Stomach (tissue), 9 donors: ENCODE results near the gene SLC7A14. TPM values are rescaled to one million over a fixed set of nuclear protein-coding genes. Genes with fewer than 3 reads are reported as not detected.

Source experiments
- DNase-seq, 2 donors: peaks; one replicate each; pipeline versions ENCODE4 v3.0.0 to v3.0.0-alpha.2; 2013 to 2019
- H3K27ac ChIP-seq, 5 donors: fragments of 200-600 bp in 4 of 5; sonication (generic) in 4 of 5; one replicate each; pipeline ENCODE4 v1.5.1; 2013 to 2019; ENCODE audit warnings: mild to moderate bottlenecking in 1 of 5, moderate library complexity in 1 of 5
- H3K27me3 ChIP-seq, 3 donors: fragments of 200-600 bp; sonication (generic); one replicate each; pipeline ENCODE4 v1.5.1; 2017 to 2019; ENCODE audit warnings: mixed run types in 1 of 3
- H3K36me3 ChIP-seq, 4 donors: fragments of 200-600 bp; sonication (generic); 1 replicate in 3 of 4; 2 replicates in 1 of 4; pipeline ENCODE4 v1.5.1; 2016 to 2019
- H3K4me1 ChIP-seq, 4 donors: fragments of 200-600 bp; sonication (generic); one replicate each; pipeline ENCODE4 v1.5.1; 2016 to 2019
- H3K4me3 ChIP-seq, 4 donors: fragments of 200-600 bp; sonication (generic) in 3 of 4; one replicate each; pipeline ENCODE4 v1.5.1; 2016 to 2019; ENCODE audit warnings: mild to moderate bottlenecking in 1 of 4
- H3K9me3 ChIP-seq, 4 donors: fragments of 200-600 bp; sonication (generic); one replicate each; pipeline ENCODE4 v1.5.1; 2016 to 2019
- EP300 ChIP-seq: sonication (generic); formaldehyde crosslinking; IDR thresholded peaks from one replicate; pipeline ENCODE4 v1.6.1; 2017; ENCODE audit warnings: antibody characterized with exemption
- POLR2A ChIP-seq, 4 donors: fragments of 450-650 bp; IDR thresholded peaks; one replicate each; pipeline ENCODE4 v1.6.1; 2016; ENCODE audit warnings: antibody characterized with exemption in 4 of 4, control low read depth in 2 of 4, mild to moderate bottlenecking in 1 of 4, moderate library complexity in 1 of 4
- POLR2AphosphoS5 ChIP-seq, 3 donors: sonication (generic); formaldehyde crosslinking; IDR thresholded peaks; one replicate each; pipeline ENCODE4 v1.6.1; 2016; ENCODE audit warnings: antibody characterized with exemption in 3 of 3
- WGBS, 5 donors: extraction: QIAGEN DNeasy Blood & Tissue Kit in 3 of 5; methylation state at CpG; one replicate each; pipeline versions ENCODE4 v1.1.5 to v1.1.7; 2013 to 2018; 5-methylcytosine and 5-hydroxymethylcytosine counted together
- intact Hi-C: fragments of 100-400 bp; cut with DNase I; formaldehyde crosslinking; loops from one replicate; pipeline ENCODE4 v1.15.1; 2023; ENCODE audit warnings: low total_unique reads
- polyA plus RNA-seq, 3 donors: library from polyadenylated mRNA; stranded (reverse); fragments of 200-250 nt; gene quantifications; one replicate each; pipeline ENCODE4 v1.2.3, GENCODE V29; 2013
- total RNA-seq, 5 donors: library from RNA; depleted of rRNA; stranded (reverse); fragments of >200 nt; gene quantifications; one replicate each; pipeline versions ENCODE4 v1.1.0 to v1.2.3, GENCODE V29; 2014 to 2016
- TF ChIP-seq, protein P1 (sequence below), 7 experiments: fragments of 450-650 bp in 4 of 7; fragments of 200-600 bp in 3 of 7; sonication (generic) in 3 of 7; IDR thresholded peaks; one replicate each; pipeline ENCODE4 v1.5.1; 2016 to 2019; ENCODE audit warnings: antibody characterized with exemption in 7 of 7, control low read depth in 2 of 7, mild to moderate bottlenecking in 1 of 7
- donor health status: healthy with polysubstance abuse.
- donor health status: Bipolar disorder and iron deficiency.
- donor health status: healthy.

SLC7A14 gene
- total and polyA plus RNA-seq, 8 donors = 0.10 to 2.4 (median 0.43) TPM; not detected in 5

DNA sequence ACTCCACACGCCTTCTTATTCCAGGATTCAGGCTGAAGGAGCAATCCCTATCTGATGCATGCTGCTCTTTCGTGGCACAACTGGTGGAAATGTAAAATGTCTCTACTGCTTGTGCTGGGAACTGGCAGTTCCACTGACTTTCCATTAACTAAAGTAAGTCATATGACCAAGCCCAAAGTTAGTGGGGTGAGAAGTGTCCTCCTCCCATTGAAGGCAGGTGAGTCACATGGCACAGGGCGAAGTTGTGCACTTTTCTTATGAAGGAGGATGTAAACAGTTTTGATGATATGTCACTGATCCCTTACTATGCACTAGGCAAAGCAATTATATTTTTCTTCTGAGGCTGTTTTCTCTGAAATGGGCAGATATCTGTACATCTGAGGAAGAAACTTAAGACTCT is 51.6 kb downstream of the SLC7A14 start:
- Histone ChIP-seq H3K27me3 (peaks cover 0 to 13% (median 0%) of the 10 kb centered on the region in 3 donors), H3K4me3 (no peak overlapping the region), H3K4me1 (no peaks in the 10 kb centered on the region), H3K9me3 (no peaks in the 10 kb centered on the region), H3K27ac (no peak overlapping the region), H3K36me3 (no peaks in the 10 kb centered on the region)
- 68 to 93% (median 78%) methylated on average over 3 of the region's 3 CpGs for WGBS, 5 donors
- TF ChIP-seq, protein P1, sequence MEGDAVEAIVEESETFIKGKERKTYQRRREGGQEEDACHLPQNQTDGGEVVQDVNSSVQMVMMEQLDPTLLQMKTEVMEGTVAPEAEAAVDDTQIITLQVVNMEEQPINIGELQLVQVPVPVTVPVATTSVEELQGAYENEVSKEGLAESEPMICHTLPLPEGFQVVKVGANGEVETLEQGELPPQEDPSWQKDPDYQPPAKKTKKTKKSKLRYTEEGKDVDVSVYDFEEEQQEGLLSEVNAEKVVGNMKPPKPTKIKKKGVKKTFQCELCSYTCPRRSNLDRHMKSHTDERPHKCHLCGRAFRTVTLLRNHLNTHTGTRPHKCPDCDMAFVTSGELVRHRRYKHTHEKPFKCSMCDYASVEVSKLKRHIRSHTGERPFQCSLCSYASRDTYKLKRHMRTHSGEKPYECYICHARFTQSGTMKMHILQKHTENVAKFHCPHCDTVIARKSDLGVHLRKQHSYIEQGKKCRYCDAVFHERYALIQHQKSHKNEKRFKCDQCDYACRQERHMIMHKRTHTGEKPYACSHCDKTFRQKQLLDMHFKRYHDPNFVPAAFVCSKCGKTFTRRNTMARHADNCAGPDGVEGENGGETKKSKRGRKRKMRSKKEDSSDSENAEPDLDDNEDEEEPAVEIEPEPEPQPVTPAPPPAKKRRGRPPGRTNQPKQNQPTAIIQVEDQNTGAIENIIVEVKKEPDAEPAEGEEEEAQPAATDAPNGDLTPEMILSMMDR (IDR thresholded peaks at IDR 0.05) = no peak
- no peak for TF ChIP-seq POLR2A (IDR thresholded peaks at IDR 0.05)
- no peak for TF ChIP-seq EP300
- TF ChIP-seq POLR2AphosphoS5 (IDR thresholded peaks at IDR 0.05) = no peak
- no peak for DNase-seq
- intact Hi-C loops = no loop called here

- 65 to 81% (median 71%) methylated on average over 6 of the region's 6 CpGs for WGBS, 5 donors
- no peak overlapping the region for H3K4me3 ChIP-seq
Observed at GRCh38 chr3:170532573-170532972, 53.3 kb downstream of the SLC7A14 start.

DNA sequence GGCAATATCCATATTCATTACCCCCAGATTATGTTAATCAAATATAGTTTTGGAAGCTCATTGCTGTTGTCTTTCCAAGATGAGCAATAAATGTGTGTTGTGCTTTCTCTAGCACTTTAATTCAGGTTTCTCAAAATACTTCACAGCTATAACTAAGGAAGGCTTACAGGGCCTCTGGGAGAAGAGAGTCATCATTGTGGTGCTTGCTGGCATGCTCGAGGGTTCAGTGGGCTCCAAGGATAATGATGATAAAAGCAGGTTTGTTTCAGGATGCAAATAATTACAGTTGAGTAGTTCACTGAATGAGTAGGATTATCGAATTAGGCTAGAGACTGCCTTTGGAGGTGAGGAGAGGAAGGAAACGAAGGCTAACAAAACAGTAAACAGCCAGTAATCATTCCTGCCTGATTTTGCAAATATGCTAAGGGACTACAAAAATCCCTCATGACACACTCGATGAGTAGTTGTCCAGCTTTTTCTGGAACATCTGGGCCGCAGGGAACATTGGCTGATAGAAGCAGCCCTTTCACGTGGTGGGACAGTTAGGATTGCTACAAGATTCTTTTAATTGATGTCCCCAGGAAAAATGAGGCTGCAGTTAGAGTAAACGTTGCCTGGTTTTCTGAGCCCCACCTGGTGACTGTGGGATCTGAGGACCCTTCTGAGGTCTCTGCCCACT is 54.1 kb downstream of the SLC7A14 start:
- TF ChIP-seq POLR2A (IDR thresholded peaks at IDR 0.05) = no peak
- TF ChIP-seq, protein P1 (IDR thresholded peaks at IDR 0.05) = no peak
- TF ChIP-seq EP300 = no peak
- TF ChIP-seq POLR2AphosphoS5 (IDR thresholded peaks at IDR 0.05) = no peak
- 58 to 70% (median 62%) methylated on average over 7 of the region's 7 CpGs for WGBS, 5 donors
- no peaks in the 10 kb centered on the region for H3K36me3 ChIP-seq
- peaks cover 0 to 7% (median 0%) of the 10 kb centered on the region in 3 donors for H3K27me3 ChIP-seq
- no peak overlapping the region for H3K4me3 ChIP-seq
- intact Hi-C loops = no loop called here
- DNase-seq = no peak
- H3K9me3 ChIP-seq = no peaks in the 10 kb centered on the region
- no peaks in the 10 kb centered on the region for H3K4me1 ChIP-seq
- no peak overlapping the region for H3K27ac ChIP-seq

More at GRCh38 chr3:170532573-170532972, 53.3 kb downstream of the SLC7A14 start:
- Histone ChIP-seq H3K27me3 (peaks cover 0 to 11% (median 0%) of the 10 kb centered on the region in 3 donors), H3K27ac (no peak overlapping the region), H3K4me1 (no peaks in the 10 kb centered on the region), H3K9me3 (no peaks in the 10 kb centered on the region), H3K36me3 (no peaks in the 10 kb centered on the region)
- TF ChIP-seq, protein P1 (IDR thresholded peaks at IDR 0.05) = no peak
- TF ChIP-seq POLR2AphosphoS5 (IDR thresholded peaks at IDR 0.05) = no peak
- DNase-seq = no peak
- intact Hi-C loops = no loop called here

- peak in 1 of 2 donors; percentile 9 for DNase-seq
- intact Hi-C loops = no loop called here
- Histone ChIP-seq H3K27ac (no peak overlapping the region), H3K9me3 (no peaks in the 10 kb centered on the region), H3K27me3 (peaks cover 0 to 6% (median 0%) of the 10 kb centered on the region in 3 donors), H3K36me3 (no peaks in the 10 kb centered on the region), H3K4me1 (no peaks in the 10 kb centered on the region), H3K4me3 (no peak overlapping the region)
- TF ChIP-seq EP300 = no peak
- TF ChIP-seq, protein P1 (IDR thresholded peaks at IDR 0.05) = no peak
- 70 to 79% (median 74%) methylated on average over 6 of the region's 6 CpGs for WGBS, 5 donors
Observed at GRCh38 chr3:170531054-170531453, 54.8 kb downstream of the SLC7A14 start.
